ENCODE measurements around the gene SECISBP2L. TPM values are rescaled to one million over a fixed set of nuclear protein-coding genes. Genes with fewer than 3 reads are reported as not detected.

SECISBP2L gene
- total RNA-seq, result 19.8 and 23.4 TPM in 2 replicates

GRCh38 chr15:49046220-49047102 is at the start of gene SECISBP2L:
SECISBP2L (minus strand) TSS chr15:49046446; CDS start chr15:49046299, 147 bp downstream.

GRCh38 chr15:48963524-48964113 is 82.6 kb downstream of the SECISBP2L start, which contains the start of gene SHC4:
SHC4 (minus strand) TSS chr15:48963919; CDS start chr15:48963015, 904 bp downstream.

Other genes with a start within 250 kb of the SECISBP2L start
- gene CEP152, start 235.4 kb downstream of the SECISBP2L start, total RNA-seq, result 8.4 and 8.8 TPM in 2 replicates
- gene EID1, start 168.3 kb downstream of the SECISBP2L start, total RNA-seq, result 331 and 581 TPM in 2 replicates
- gene SHC4, start 82.5 kb downstream of the SECISBP2L start, total RNA-seq, result 0.15 and 0.65 TPM in 2 replicates
- 80.6 and 83.0 TPM in 2 replicates for gene COPS2, start 109.2 kb upstream of the SECISBP2L start, total RNA-seq
- gene GALK2, start 123.8 kb upstream of the SECISBP2L start, total RNA-seq, result 76.1 and 77.3 TPM in 2 replicates